OCI-LY7 (cell line): ENCODE data around the gene MAST2. TPM values are rescaled to one million over a fixed set of nuclear protein-coding genes. Genes with fewer than 3 reads are reported as not detected.

Experiments
- BruUV-seq: library from RNA; stranded (reverse); fragments of 400-500 nt; replicated peaks from 2 replicates; lab custom pipeline; 2021; lab: Mats Ljungman, UMichigan
- CTCF ChIA-PET: fragments of 300-600 bp; sonication (Branson Sonifier 250); formaldehyde crosslinking; loops from one replicate; lab custom pipeline; 2022; ENCODE audit warnings: antibody characterized with exemption; ENCODE audit not compliant: unreplicated experiment; lab: Charles Lee
- POLR2A ChIA-PET: fragments of 300-600 bp; sonication (Branson Sonifier 250); formaldehyde crosslinking; loops from one replicate; lab custom pipeline; 2022; ENCODE audit warnings: antibody characterized with exemption; lab: Charles Lee
- DNase-seq: peaks from one replicate; pipeline ENCODE4 v3.0.0-alpha.2; 2015; ENCODE audit warnings: low spot score
- H2AFZ ChIP-seq: fragments of 200-600 bp; sonication (generic), shearing (Covaris generic); 2 replicates; pipeline ENCODE4 v1.6.1; 2014; ENCODE audit warnings: mild to moderate bottlenecking, antibody characterized with exemption, low read length, moderate library complexity
- H3K27ac ChIP-seq: fragments of 200-600 bp; sonication (generic); 2 replicates; pipeline ENCODE4 v1.5.1; 2014; ENCODE audit warnings: mixed run types, low read depth, mild to moderate bottlenecking, moderate library complexity, low read length, inconsistent platforms; ENCODE audit not compliant: poor library complexity, severe bottlenecking
- H3K36me3 ChIP-seq: fragments of 200-600 bp; sonication (generic); 2 replicates; pipeline ENCODE4 v1.6.1; 2014; ENCODE audit warnings: mild to moderate bottlenecking, antibody characterized with exemption, low read length, moderate library complexity, mixed read lengths; ENCODE audit not compliant: insufficient read depth
- H3K4me1 ChIP-seq: fragments of 200-600 bp; sonication (generic); 2 replicates; pipeline ENCODE4 v1.5.1; 2014; ENCODE audit warnings: mild to moderate bottlenecking, low read length; ENCODE audit not compliant: insufficient read depth, poor library complexity, severe bottlenecking
- H3K4me2 ChIP-seq: fragments of 200-600 bp; sonication (generic); 2 replicates; pipeline ENCODE4 v1.6.1; 2014; ENCODE audit warnings: mild to moderate bottlenecking, low read length
- H3K4me3 ChIP-seq: fragments of 200-600 bp; sonication (generic); 2 replicates; pipeline ENCODE4 v1.5.1; 2014; ENCODE audit warnings: mild to moderate bottlenecking, low read depth, low read length; ENCODE audit not compliant: poor library complexity, severe bottlenecking
- H3K79me2 ChIP-seq: fragments of 200-600 bp; sonication (generic); 2 replicates; pipeline ENCODE4 v1.6.1; 2016; ENCODE audit warnings: low read depth, mild to moderate bottlenecking, low read length, moderate library complexity, mixed read lengths; ENCODE audit not compliant: insufficient read depth
- H3K9me2 ChIP-seq: fragments of 200-600 bp; sonication (generic); 2 replicates; pipeline ENCODE4 v1.6.1; 2016; ENCODE audit warnings: mild to moderate bottlenecking, low read length, mixed read lengths; ENCODE audit not compliant: insufficient read depth
- H3K9me3 ChIP-seq: fragments of 200-600 bp; sonication (generic); 2 replicates; pipeline ENCODE4 v1.6.1; 2014; ENCODE audit warnings: mild to moderate bottlenecking, mixed run types, low read length, mixed read lengths
- H4K20me1 ChIP-seq: fragments of 200-600 bp; sonication (generic); 2 replicates; pipeline ENCODE4 v1.6.1; 2014; ENCODE audit warnings: mild to moderate bottlenecking, antibody characterized with exemption, low read length, moderate library complexity, mixed read lengths; ENCODE audit not compliant: insufficient read depth
- CTCF ChIP-seq: fragments of 200-600 bp; sonication (generic); conservative IDR thresholded peaks from 2 replicates; pipeline ENCODE4 v1.5.1; 2014; ENCODE audit warnings: mild to moderate bottlenecking, antibody characterized with exemption, low read length, moderate library complexity, mixed read lengths
- EZH2phosphoT487 ChIP-seq: fragments of 200-600 bp; sonication (generic); IDR thresholded peaks from 2 replicates; pipeline ENCODE4 v1.6.1; 2018; ENCODE audit warnings: low read depth, borderline replicate concordance, mild to moderate bottlenecking, mixed run types, antibody characterized with exemption, low read length, moderate library complexity, mixed read lengths
- intact Hi-C: fragments of 100-400 bp; cut with micrococcal nuclease; formaldehyde crosslinking; loops from one replicate; pipeline ENCODE4 v1.10.0; 2022; ENCODE audit not compliant: unreplicated experiment
- total RNA-seq, 2 experiments: library from RNA; depleted of rRNA in 1 of 2; stranded (reverse); fragments of >200 nt in 1 of 2; shearing (Covaris generic) in 1 of 2; gene quantifications; 2 replicates each; pipeline ENCODE4 v1.2.3, GENCODE V29; 2014 to 2022

MAST2 gene
- total RNA-seq, 2 experiments from 2014 or later: 32.1 to 67.2 TPM

- POLR2A ChIA-PET: no interaction called here
- Histone ChIP-seq H3K4me2 (no peak overlapping the region), H3K79me2 (no peaks in the 10 kb centered on the region), H3K4me1 (no peaks in the 10 kb centered on the region), H4K20me1 (no peaks in the 10 kb centered on the region), H2AFZ (no peak overlapping the region), H3K27ac (no peak overlapping the region), H3K9me2 (no peaks in the 10 kb centered on the region), H3K4me3 (no peak overlapping the region), H3K9me3 (no peaks in the 10 kb centered on the region), H3K36me3 (peaks cover 70% of the 10 kb centered on the region)
- no peak for DNase-seq
- CTCF ChIA-PET: no interaction called here
- BruUV-seq: no TSS peak
- TF ChIP-seq EZH2phosphoT487: no peak
- TF ChIP-seq CTCF: no peak
- intact Hi-C loops: loop anchor here (10.0 kb wide), 1 partner anchor 359 kb away; no protein-coding TSS in a partner anchor
Measured at GRCh38 chr1:46003315-46003714, 199.9 kb downstream of the MAST2 start.

GRCh38 chr1:46004492-46004891 is 201.1 kb downstream of the MAST2 start:
- intact Hi-C loops: loop anchor here (10.0 kb wide), 1 partner anchor 360 kb away; no protein-coding TSS in a partner anchor
- no peaks in the 10 kb centered on the region for H4K20me1 ChIP-seq
- no peaks in the 10 kb centered on the region for H3K9me3 ChIP-seq
- H3K4me1 ChIP-seq: no peaks in the 10 kb centered on the region
- TF ChIP-seq CTCF (no peak), EZH2phosphoT487 (no peak)
- H3K79me2 ChIP-seq: no peaks in the 10 kb centered on the region
- H3K4me2 ChIP-seq: no peak overlapping the region
- POLR2A ChIA-PET: interaction anchor here (0.6 kb wide), 1 partner anchor 234 kb away, joined by 3 read pairs; no protein-coding TSS in a partner anchor
- CTCF ChIA-PET: no interaction called here
- H3K36me3 ChIP-seq: peaks cover 74% of the 10 kb centered on the region
- DNase-seq: no peak
- BruUV-seq: no TSS peak
- H3K27ac ChIP-seq: no peak overlapping the region
- H2AFZ ChIP-seq: no peak overlapping the region
- no peaks in the 10 kb centered on the region for H3K9me2 ChIP-seq
- H3K4me3 ChIP-seq: no peak overlapping the region

GRCh38 chr1:46005594-46005993 is 202.2 kb downstream of the MAST2 start:
- CTCF ChIA-PET: no interaction called here
- POLR2A ChIA-PET: interaction anchor here (0.7 kb wide), 2 partner anchors 27 to 215 kb away, joined by 3 read pairs; no protein-coding TSS in a partner anchor
- no peak for TF ChIP-seq CTCF
- no peak for TF ChIP-seq EZH2phosphoT487

More at GRCh38 chr1:46005594-46005993, 202.2 kb downstream of the MAST2 start:
- intact Hi-C loops: loop anchor here (10.0 kb wide), 1 partner anchor 361 kb away; no protein-coding TSS in a partner anchor
- H3K4me2 ChIP-seq: no peak overlapping the region
- H3K9me2 ChIP-seq: no peaks in the 10 kb centered on the region
- H3K36me3 ChIP-seq: peaks cover 76% of the 10 kb centered on the region
- H2AFZ ChIP-seq: no peak overlapping the region
- H3K27ac ChIP-seq: no peak overlapping the region
- no TSS peak for BruUV-seq
- no peaks in the 10 kb centered on the region for H3K79me2 ChIP-seq
- H3K4me1 ChIP-seq: no peaks in the 10 kb centered on the region
- no peaks in the 10 kb centered on the region for H4K20me1 ChIP-seq
- H3K4me3 ChIP-seq: no peak overlapping the region
- no peak for DNase-seq
- H3K9me3 ChIP-seq: no peaks in the 10 kb centered on the region
